TTC549 (cell line): ENCODE data around the gene SH2D4B.

ENCODE experiments used
- FAIRE-seq: peaks from 2 replicates; lab custom pipeline; 2012; peaks lifted over from hg19 to GRCh38; lab: Jason Lieb, UNC

The SH2D4B gene

GRCh38 chr10:80590585-80591125, 53.0 kb downstream of the SH2D4B start:
- no peak for FAIRE-seq

GRCh38 chr10:80596391-80597257, 58.9 kb downstream of the SH2D4B start:
- peak; percentile 73 for FAIRE-seq

- no peak for FAIRE-seq
Measured at GRCh38 chr10:80598084-80598798, 60.5 kb downstream of the SH2D4B start.

GRCh38 chr10:80598951-80599350, 61.2 kb downstream of the SH2D4B start:
- no peak for FAIRE-seq

DNA sequence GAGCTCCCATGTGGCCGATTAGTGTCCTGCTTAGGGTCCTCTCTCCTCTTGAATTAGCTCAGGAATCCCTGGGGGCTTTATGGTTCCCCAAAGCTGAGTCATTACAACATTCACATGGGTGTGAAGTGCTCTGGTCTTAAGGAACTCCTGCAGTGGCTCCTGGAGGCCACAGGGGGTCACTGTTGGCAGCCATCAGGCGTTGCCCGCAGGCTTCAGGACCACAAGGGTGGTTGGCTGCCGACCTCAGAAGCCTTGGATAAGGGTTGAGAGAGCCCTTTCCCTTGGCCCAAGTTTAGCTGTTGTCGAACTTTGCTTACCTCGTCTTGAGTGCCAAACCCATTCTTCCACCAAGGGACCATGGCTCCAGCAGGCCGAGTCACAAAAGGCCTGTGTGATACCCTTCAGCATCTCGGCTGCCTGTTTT, 61.7 kb downstream of the SH2D4B start:
- FAIRE-seq: no peak

GRCh38 chr10:80600256-80600655, 62.6 kb downstream of the SH2D4B start:
- no peak for FAIRE-seq

DNA sequence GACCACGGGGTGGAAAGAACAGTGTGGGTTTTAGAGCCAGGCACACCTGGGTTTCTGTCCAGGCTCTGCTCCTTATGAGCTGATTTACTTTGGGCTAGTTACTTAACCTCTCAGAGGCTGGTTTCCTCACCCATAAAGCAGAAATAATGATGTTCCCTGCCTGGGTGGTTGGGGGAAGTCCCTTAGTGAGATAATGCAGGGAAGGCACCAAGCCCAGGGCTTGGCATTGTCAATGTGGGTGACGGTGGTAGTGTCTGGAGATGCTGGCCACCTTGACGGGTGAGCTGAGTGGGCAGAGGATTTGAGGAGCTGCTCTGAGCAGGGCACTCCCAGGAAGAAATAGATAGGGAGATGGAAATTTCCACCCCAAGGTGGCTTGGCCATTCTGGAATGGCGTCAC, 65.2 kb downstream of the SH2D4B start:
- no peak for FAIRE-seq

DNA sequence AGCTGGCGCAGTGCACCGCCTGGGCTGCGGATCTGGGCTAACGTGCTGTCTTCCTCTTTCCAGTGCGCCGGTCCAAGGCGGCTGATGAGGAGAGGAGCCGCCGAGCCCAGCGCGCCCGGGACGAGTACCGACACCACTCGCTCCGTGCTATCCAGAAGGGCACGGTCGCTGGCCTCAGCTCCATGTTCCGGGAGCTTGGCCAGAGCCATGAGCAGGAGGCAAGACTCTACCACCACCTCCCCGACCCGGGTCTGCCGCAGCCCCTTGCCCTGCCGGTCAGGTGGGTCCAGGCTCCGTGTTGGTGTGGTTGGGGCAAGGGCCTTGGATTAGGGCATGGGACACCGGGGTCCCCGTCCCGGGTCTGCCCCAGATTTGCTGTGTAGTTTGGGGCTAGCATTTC, 65.8 kb downstream of the SH2D4B start:
- FAIRE-seq: no peak

DNA sequence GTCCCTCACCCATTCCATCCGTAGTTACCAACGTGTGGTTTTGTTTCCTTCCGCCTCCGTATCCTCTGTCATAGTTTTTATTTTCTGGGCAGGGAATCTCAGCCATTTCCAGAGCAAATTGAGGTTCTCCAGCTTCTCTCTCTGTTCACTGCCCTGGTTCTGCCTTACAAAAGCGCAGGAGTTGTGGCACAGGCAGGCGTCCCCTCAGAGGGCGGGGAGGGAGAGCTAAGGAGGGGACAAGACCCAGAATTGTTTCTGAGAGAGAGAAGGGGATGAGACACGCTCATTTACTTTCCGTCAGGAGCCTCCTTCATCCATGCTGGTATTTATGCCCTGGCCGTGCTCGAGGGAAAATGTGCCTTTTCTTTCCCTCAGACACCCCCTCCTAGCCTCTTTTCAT, 71.0 kb downstream of the SH2D4B start:
- no peak for FAIRE-seq

DNA sequence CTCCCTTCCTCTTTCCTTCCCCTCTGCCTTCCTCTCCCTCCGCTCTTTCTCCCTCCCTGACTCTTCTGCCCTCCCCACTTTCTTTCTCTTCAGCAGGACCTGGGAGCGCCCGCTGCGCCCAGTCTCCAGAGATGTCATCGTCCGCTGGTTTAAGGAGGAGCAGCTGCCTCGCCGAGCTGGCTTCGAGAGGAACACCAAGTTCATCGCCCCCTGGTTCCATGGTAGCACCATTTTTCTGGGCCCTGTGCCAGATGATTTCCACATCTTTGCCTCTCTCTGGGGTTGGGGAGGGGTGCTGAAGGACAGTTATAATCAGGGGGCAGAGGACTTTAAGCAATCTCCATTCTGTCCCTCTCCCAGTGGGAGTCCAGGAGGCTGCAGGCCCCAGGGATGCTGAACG, 71.6 kb downstream of the SH2D4B start:
- FAIRE-seq: no peak

DNA sequence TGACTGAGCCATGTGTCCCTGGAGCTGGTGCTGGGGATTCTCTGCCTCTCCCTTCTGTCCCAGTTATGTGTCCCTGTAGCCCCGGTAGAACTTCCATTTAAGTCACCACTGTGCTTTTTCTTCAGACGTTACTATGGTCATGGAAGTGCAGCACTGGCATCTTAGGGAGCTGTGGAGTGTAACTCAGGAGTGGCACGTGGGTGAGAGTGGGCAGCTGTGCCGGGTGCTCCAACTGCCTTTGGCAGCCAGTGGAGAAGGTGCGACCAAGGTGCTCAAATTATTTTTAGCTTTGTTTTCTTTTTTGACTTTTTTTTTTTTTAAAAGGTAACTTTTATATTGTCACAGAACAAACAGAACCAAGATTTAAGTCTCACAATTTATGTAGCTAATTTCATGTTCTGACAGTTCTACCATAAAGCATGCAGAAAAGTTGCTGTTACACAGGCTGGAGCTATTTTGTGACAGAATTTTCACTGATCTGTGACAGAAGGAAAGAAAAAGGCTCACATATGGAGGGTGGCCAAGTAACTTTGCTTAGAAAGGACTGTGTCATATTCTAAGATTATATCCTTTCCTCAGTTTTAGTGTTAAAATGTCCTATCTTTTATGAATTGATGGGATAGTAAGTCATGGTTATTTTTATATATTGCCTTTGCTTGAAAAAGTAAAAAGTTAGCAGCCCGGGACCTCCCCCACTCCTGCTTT, 73.9 kb downstream of the SH2D4B start:
- no peak for FAIRE-seq

DNA sequence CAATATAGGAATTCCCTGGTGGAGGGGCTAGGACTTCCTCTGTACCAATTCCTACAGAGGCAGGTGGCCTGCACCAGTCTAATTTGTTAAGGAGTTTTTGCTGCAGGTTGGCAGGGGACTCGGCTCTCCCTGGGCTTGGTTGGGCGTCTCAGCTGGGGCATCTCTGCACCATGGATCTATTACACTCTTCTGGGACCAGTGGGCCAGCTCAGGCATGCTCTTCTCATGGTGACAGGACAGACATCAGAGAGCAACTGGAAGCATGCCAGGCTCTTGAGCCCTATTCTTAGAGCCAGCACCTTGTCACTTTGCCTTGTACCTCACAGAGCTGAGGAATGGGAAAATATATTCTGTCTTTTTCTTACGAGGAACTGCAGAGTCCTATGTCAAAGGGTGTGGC, 74.6 kb downstream of the SH2D4B start:
- no peak for FAIRE-seq

DNA sequence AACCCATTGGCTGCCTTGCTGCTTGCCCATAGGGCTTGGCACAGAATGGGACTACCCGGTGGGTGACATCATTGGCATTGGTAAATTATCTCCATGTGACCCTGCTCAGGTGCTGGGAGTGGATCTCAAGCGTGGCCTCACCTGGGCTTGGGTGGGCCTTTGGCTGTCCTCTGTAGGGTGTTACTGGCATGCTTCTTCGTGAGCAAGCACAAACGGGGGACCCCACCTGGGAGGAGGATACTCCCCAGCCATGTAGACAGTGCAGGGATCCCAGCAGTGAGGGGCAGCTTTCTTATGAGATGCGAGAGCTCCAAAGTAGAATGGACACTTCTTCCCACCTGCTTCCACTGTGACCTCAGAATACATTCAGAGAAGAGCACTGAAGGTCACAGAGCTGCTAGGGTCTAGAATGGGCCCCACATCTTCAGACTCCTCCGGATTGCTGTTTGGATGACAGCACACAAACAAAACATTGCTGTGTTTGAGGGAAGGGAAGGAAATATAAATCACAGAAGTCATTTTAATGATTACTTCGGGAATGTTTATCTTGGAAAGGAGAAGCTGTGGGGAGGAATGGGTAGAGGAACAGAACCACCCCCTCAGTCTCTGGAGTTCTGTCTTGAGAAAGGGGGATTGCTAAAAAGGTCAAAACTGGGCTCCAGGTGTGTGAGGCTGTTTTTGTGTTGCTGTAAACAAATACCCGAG, 75.9 kb downstream of the SH2D4B start:
- no peak for FAIRE-seq

- FAIRE-seq: no peak
Measured at GRCh38 chr10:80614576-80615416, 77.1 kb downstream of the SH2D4B start.

DNA sequence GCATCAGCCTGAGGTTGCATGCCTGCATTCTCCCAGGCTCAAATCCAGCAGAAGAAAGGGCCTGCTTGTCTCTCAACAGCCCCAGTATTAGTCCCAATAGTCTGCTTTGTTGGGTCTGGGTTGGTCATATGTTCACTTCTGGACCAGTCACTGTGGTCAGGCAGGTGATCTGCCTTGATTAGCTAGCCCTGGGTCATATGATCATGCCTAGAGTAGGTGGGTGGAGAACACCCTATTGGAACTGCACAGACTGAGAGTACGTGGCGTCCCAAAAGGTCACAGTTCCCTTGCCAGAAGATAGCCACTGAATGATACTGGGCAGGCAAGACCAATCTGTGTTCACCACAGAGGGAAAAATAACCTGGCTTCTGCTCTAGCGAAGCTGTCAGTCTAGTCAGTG, 80.1 kb downstream of the SH2D4B start:
- no peak for FAIRE-seq

- FAIRE-seq: no peak
Measured at GRCh38 chr10:80619036-80619435, 81.3 kb downstream of the SH2D4B start.

DNA sequence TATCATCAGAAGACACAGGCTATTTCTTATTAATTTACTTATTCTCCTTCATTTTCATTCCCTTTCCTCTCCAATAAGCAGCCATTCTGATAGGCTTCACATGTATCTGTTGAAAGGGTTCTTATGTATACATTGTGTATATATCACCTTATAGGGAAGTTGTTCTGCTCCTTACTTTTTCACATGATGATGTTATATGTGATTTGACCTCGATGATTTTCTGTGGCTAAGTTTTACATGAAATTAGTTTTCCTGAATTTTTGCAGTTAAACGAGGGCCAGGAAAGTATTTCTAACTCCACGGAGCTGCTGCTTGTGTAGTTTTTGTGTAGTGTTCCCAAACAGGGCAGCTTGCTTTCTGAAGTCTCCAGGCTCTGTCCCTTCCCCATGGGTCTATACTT, 84.5 kb downstream of the SH2D4B start:
- no peak for FAIRE-seq

DNA sequence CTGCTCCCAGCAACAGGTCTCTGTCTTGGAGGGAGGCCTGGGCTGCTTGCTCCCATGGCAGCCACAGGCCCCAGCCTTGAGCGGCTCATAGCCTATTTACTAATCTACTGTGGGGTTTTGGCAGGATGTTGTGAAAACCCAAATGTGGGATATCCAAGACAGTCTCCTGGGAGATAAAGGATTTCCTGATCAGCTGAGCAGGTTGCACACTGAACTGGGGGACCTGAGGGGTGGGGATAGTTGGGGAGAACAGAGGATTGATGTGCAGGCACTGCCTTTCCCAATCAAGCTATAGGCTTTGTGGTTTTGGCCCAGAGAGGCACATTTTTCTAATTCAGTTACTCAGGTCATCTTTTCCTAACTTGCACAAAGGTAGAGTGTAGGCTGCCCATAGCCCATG, 92.6 kb downstream of the SH2D4B start:
- no peak for FAIRE-seq

- no peak for FAIRE-seq
Measured at GRCh38 chr10:80632742-80633141, 95.0 kb downstream of the SH2D4B start.

DNA sequence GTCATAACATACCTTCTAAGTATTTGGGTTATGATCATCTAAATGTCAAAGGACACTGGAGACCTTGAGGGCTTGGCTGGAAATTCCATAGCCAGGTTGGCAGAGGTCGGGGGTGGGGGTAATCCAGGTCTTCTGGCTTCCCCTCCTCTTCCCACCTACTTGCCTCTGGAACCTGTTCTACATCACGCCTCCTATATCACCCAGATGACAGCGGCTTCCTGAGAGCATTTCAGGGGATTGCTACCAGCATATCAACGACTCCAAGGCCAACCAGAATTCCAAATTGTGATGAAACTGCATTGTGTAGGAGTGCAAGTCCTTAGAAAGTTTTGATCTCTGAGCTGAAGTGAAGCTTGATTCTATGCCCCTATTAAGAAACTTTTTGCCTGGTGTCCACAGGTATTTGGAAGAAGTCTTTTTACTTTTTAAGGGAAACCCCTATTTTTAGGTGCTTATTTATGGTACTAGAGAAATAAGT, 95.7 kb downstream of the SH2D4B start:
- no peak for FAIRE-seq

- FAIRE-seq: no peak
Measured at GRCh38 chr10:80633910-80634309, 96.2 kb downstream of the SH2D4B start.
